ENCODE results near the gene DCAF15.

- no peak for TF ChIP-seq POLR2A (IDR thresholded peaks at IDR 0.05)
- TF ChIP-seq POLR2AphosphoS5 (IDR thresholded peaks at IDR 0.05): no peak
- TF ChIP-seq CTCF (IDR thresholded peaks at IDR 0.05): no peak
- TF ChIP-seq EP300 (IDR thresholded peaks at IDR 0.05): no peak
Measured at GRCh38 chr19:13962699-13963602, 10.6 kb downstream of the DCAF15 start.

All from gastroesophageal sphincter (tissue), 3 donors.